Prostate gland (tissue), 2 donors: ENCODE data around the gene MAVS.

ENCODE experiments used
- CTCF ChIP-seq, 4 experiments: fragments of 200-600 bp in 2 of 4; fragments of 450-650 bp in 2 of 4; sonication (generic) in 2 of 4; IDR thresholded peaks; 1 replicate in 3 of 4; 2 replicates in 1 of 4; pipeline ENCODE4 v1.5.1; 2016 to 2019; ENCODE audit warnings: antibody characterized with exemption in 4 of 4, mild to moderate bottlenecking in 2 of 4, moderate library complexity in 2 of 4
- POLR2AphosphoS5 ChIP-seq: sonication (generic); formaldehyde crosslinking; IDR thresholded peaks from one replicate; pipeline ENCODE4 v1.6.1; 2017; ENCODE audit warnings: antibody characterized with exemption

DNA sequence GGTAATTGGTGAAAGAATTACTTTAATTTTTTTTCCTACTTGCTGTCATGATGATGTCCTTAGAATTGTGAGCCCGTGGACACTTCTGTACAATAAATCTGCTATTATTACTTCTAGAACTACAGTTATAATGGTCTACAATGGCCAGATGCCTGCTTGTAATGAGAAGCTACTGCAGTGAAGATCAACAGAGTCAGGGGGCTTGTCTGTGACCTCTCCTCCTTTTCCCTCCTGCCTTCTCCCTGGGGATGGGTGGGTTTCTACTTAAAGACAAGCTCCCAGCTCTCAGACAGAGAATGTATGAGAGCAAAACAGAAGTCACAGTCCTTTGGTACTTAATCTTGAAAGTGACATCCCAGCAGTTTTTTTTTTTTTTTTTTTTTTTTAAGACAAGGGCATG is 29.4 kb downstream of the MAVS start:
- TF ChIP-seq CTCF (IDR thresholded peaks at IDR 0.05) (no peak), POLR2AphosphoS5 (no peak)
